ENCODE measurements around the gene KIAA1755. TPM values are rescaled to one million over a fixed set of nuclear protein-coding genes. Genes with fewer than 3 reads are reported as not detected.
"Not testable (repeated sequence)": the region's sequence is repeated elsewhere in the genome, so short reads cannot be mapped to it uniquely, and the experiment has no call there.

Gene KIAA1755
- total RNA-seq, 4 donors from 2014 or later = 0.12 to 3.4 (median 0.39) TPM

DNA sequence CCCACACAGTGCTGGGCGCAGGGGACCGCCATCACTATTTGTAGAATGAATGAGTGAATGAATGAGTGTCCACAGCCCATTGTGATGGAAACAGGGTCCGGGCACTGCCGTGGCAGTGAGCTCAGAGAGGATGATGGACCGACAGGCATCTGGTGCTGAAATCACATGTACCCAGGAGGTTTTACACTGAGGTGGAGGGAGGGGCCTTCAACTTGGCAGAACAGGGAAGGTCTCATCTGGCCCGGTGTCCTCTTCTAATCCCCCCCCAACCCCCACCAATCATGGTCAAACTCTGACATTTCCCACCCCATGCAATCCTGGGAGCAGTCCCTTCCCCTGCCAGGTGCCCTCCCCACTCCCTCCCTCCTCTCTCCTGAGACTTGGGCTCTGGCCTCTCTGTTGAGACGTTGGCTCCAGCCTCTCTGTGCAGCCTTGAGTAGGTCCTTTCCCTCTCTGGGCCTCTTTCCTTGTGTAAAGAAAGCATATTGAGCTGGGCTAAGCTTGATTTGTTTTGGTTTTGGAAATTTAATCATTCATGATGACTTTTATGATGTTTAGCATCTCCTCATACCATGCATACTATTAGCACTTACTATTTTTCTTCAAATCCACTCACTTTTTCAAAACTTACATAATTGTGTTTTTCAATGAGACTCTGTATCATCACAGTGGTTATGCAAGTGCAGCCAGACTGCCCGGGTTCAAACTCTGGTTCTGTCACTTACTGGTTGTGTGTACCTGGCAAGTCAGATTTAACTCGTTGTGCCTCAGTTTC is 10.8 kb downstream of the KIAA1755 start:
- peak overlapping the region in 2 of 4 donors; percentile 16 to 25 for H3K27ac ChIP-seq
- TF ChIP-seq POLR2A (IDR thresholded peaks at IDR 0.05) = no peak
- TF ChIP-seq, protein P1, sequence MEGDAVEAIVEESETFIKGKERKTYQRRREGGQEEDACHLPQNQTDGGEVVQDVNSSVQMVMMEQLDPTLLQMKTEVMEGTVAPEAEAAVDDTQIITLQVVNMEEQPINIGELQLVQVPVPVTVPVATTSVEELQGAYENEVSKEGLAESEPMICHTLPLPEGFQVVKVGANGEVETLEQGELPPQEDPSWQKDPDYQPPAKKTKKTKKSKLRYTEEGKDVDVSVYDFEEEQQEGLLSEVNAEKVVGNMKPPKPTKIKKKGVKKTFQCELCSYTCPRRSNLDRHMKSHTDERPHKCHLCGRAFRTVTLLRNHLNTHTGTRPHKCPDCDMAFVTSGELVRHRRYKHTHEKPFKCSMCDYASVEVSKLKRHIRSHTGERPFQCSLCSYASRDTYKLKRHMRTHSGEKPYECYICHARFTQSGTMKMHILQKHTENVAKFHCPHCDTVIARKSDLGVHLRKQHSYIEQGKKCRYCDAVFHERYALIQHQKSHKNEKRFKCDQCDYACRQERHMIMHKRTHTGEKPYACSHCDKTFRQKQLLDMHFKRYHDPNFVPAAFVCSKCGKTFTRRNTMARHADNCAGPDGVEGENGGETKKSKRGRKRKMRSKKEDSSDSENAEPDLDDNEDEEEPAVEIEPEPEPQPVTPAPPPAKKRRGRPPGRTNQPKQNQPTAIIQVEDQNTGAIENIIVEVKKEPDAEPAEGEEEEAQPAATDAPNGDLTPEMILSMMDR (IDR thresholded peaks at IDR 0.05) = no peak
- intact Hi-C loops (cut with DNase I) = no loop called here
- WGBS, 2 donors = 64 to 65% methylated on average over 9 of the region's 9 CpGs
- no peak overlapping the region for H3K4me3 ChIP-seq
- no peaks in the 10 kb centered on the region for H3K36me3 ChIP-seq
- no peaks in the 10 kb centered on the region for H3K27me3 ChIP-seq
- DNase-seq = no peak
- no peaks in the 10 kb centered on the region for H3K9me3 ChIP-seq
- H3K4me1 ChIP-seq = peaks cover 0 to 47% (median 14%) of the 10 kb centered on the region in 3 donors

DNA sequence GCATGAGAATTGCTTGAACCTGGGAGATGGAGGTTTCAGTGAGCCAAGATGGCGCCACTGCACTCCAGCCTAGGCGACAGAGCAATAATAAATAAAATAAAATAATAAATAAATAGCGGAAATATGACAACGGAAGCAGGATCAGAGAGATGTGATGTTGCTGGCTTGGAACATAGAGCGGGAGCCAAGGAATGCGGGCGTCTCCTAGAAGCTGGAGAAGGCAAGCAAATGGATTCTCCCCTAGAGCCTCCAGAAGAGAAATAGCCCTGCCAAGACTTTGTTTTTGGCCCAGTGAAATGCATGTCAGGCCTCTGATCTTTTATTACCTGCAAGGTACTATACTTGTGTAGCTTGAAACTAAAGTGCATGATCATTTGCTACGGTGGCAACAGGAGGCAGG is 12.4 kb downstream of the KIAA1755 start:
- Histone ChIP-seq H3K4me3 (no peak overlapping the region), H3K9me3 (peaks cover 0 to 15% (median 0%) of the 10 kb centered on the region in 3 donors), H3K36me3 (no peaks in the 10 kb centered on the region), H3K27me3 (no peaks in the 10 kb centered on the region), H3K4me1 (peaks cover 0 to 34% (median 11%) of the 10 kb centered on the region in 3 donors), H3K27ac (peak overlapping the region in 3 of 4 donors; percentile 49 to 88 (median 85))
- no peak for DNase-seq
- WGBS, 2 donors = 66 to 74% methylated on average over 8 of the region's 8 CpGs
- TF ChIP-seq, protein P1 (IDR thresholded peaks at IDR 0.05) = no peak
- no peak for TF ChIP-seq POLR2A (IDR thresholded peaks at IDR 0.05)
- intact Hi-C loops (cut with DNase I) = no loop called here

DNA sequence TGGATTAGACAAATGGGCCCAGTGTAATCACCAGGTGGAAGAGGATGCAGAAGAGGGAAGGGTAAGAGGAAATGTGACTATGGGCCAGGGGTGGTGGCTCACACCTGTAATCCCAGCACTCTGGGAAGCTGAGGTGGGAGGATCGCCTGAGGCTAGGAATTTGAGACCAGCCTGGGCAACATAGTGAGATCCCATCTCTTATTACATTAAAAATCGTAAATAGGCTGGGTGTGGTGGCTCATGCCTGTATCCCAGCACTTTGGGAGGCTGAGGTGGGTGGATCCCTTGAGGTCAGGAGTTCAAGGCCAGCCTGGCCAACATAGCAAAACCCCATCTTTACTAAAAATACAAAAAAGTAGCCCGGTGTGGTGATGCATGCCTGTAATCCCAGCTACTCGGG is 12.8 kb downstream of the KIAA1755 start:
- peak overlapping the region in 3 of 4 donors; percentile 49 to 88 (median 85) for H3K27ac ChIP-seq

DNA sequence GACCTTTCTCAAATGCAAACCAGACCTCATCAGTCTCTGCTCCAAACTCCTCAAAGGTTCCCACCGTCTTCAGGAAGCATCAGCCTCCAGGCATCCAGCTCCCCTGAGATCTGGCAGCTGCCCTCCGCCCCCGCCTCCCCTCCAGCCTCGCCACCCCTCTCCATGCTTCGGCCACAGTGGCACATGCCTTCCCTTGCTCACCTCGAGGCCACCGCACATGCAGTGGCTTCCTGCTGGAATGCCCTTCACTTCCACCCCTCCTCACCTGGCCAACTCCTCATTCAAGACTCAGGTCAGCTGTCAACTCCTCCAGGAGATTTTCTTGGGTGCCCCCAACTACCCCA is 13.4 kb downstream of the KIAA1755 start:
- no peaks in the 10 kb centered on the region for H3K27me3 ChIP-seq
- H3K4me3 ChIP-seq = no peak overlapping the region
- no peak for DNase-seq
- intact Hi-C loops (cut with DNase I) = no loop called here
- peak overlapping the region; percentile 18 to 88 (median 67) for H3K27ac ChIP-seq
- TF ChIP-seq, protein P1 (IDR thresholded peaks at IDR 0.05) = no peak
- TF ChIP-seq POLR2A (IDR thresholded peaks at IDR 0.05) = no peak
- H3K36me3 ChIP-seq = no peaks in the 10 kb centered on the region
- 78 to 86% methylated on average over 2 to 7 of the region's 7 CpGs for WGBS, 2 donors
- peaks cover 0 to 25% (median 4%) of the 10 kb centered on the region in 3 donors for H3K9me3 ChIP-seq
- peaks cover 0 to 24% (median 10%) of the 10 kb centered on the region in 3 donors for H3K4me1 ChIP-seq

More for the DNA sequence above, 12.8 kb downstream of the KIAA1755 start:
- H3K9me3 ChIP-seq = peaks cover 0 to 20% (median 0%) of the 10 kb centered on the region in 3 donors
- H3K36me3 ChIP-seq; H3K4me3 ChIP-seq; H3K27me3 ChIP-seq; intact Hi-C loops (cut with DNase I); DNase-seq: not testable (repeated sequence)
- 73 to 91% methylated on average over 3 of the region's 4 CpGs for WGBS, 2 donors
- peaks cover 0 to 30% (median 10%) of the 10 kb centered on the region in 3 donors for H3K4me1 ChIP-seq

DNA sequence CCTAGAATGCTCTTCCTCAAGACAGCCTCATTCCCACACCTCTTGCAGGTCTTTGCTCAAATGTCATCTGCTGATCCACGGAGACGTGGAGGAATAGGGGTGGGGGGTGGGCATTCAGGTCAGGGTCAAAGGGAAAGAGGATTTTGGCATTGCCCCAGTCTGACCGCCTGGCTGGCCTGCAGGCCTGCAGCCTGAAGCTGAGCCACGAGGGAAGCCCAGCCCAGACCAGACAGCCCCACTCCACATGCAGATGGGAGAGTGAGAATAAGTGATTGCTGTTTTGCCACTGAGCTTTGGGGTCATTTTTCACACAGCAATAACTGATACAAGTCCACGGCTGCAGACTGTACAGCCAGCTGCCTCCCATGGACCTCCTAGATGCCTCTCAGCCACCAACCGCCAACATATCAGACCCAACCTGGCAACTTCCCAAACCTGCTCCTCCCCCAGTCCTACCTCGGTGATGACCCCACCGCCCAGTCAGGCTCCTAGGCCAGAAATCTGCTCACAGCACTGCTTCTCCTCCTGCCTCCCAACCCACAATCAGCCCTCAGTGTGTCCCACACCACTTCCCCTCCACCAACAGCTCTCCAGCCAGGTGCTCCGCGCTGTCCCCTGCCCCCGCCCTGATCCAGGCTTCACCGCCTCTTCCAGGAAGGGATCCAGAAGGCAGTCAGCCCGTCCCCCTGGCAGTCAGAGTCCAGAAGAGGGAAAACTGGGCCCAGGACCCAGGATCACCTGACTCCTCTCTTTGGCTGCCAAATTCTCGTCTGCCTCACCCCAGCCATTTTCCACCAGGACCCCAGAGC is 14.0 kb downstream of the KIAA1755 start:
- 64 to 66% methylated on average over 11 to 14 of the region's 14 CpGs for WGBS, 2 donors
- Histone ChIP-seq H3K4me1 (peaks cover 0 to 18% (median 10%) of the 10 kb centered on the region in 3 donors), H3K36me3 (no peaks in the 10 kb centered on the region), H3K4me3 (no peak overlapping the region), H3K9me3 (peaks cover 0 to 30% (median 10%) of the 10 kb centered on the region in 3 donors), H3K27me3 (no peaks in the 10 kb centered on the region), H3K27ac (peak overlapping the region; percentile 18 to 88 (median 67))
- no peak for TF ChIP-seq POLR2A (IDR thresholded peaks at IDR 0.05)
- TF ChIP-seq, protein P1 (IDR thresholded peaks at IDR 0.05) = no peak
- no peak for DNase-seq
- intact Hi-C loops (cut with DNase I) = no loop called here
